Heart left ventricle (tissue), 16 donors: ENCODE measurements around the gene HDX. TPM values are rescaled to one million over a fixed set of nuclear protein-coding genes. Genes with fewer than 3 reads are reported as not detected.

ENCODE experiments used
- ATAC-seq, 4 donors: fragments of 200-7000 bp; cut with Tn5 transposase; one replicate each; pipeline ENCODE4 v1.9.1; 2020 to 2022; ENCODE audit warnings: moderate library complexity in 4 of 4, mild to moderate bottlenecking in 3 of 4, moderate number of reproducible peaks in 1 of 4
- DNase-seq, 5 donors: peaks; one replicate each; pipeline ENCODE4 v3.0.0-alpha.2; 2020
- H3K27ac ChIP-seq, 12 donors: fragments of 200-600 bp; sonication (generic) in 4 of 12; one replicate each; pipeline versions ENCODE4 v1.5.0 to v1.8.0; 2016 to 2022; ENCODE audit warnings: mild to moderate bottlenecking in 2 of 12
- H3K27me3 ChIP-seq, 9 donors: fragments of 200-600 bp; sonication (generic) in 2 of 9; one replicate each; pipeline versions ENCODE4 v1.5.1 to v1.8.0; 2016 to 2022; ENCODE audit warnings: mild to moderate bottlenecking in 3 of 9
- H3K36me3 ChIP-seq, 9 donors: fragments of 200-600 bp; sonication (generic) in 2 of 9; one replicate each; pipeline versions ENCODE4 v1.5.0 to v1.8.0; 2018 to 2022; ENCODE audit warnings: mild to moderate bottlenecking in 2 of 9
- H3K4me1 ChIP-seq, 12 donors: fragments of 200-600 bp; sonication (generic) in 4 of 12; one replicate each; pipeline versions ENCODE4 v1.5.0 to v1.8.0; 2016 to 2022; ENCODE audit warnings: mild to moderate bottlenecking in 3 of 12
- H3K4me3 ChIP-seq, 12 donors: fragments of 200-600 bp; sonication (generic) in 4 of 12; one replicate each; pipeline versions ENCODE4 v1.5.0 to v1.8.0; 2017 to 2022; ENCODE audit warnings: mild to moderate bottlenecking in 9 of 12, moderate library complexity in 4 of 12
- H3K9me3 ChIP-seq, 12 donors: fragments of 200-600 bp; sonication (generic) in 4 of 12; one replicate each; pipeline versions ENCODE4 v1.5.0 to v1.8.0; 2016 to 2022; ENCODE audit warnings: mild to moderate bottlenecking in 1 of 12
- POLR2A ChIP-seq, 2 donors: fragments of 450-650 bp; IDR thresholded peaks; one replicate each; pipeline ENCODE4 v1.6.1; 2017; ENCODE audit warnings: antibody characterized with exemption in 2 of 2, mild to moderate bottlenecking in 2 of 2, moderate library complexity in 2 of 2
- WGBS, 4 donors: extraction: QIAGEN DNeasy Blood & Tissue Kit in 2 of 4; methylation state at CpG; one replicate each; pipeline versions ENCODE4 v1.1.5 to v1.1.7; 2013 to 2018; 5-methylcytosine and 5-hydroxymethylcytosine counted together
- intact Hi-C, 10 donors: fragments of 100-400 bp; cut with DNase I; formaldehyde crosslinking; loops; one replicate each; pipeline versions ENCODE4 v1.11.1 to v1.14.2; 2022
- polyA plus RNA-seq, 2 donors: library from polyadenylated mRNA; stranded (reverse); fragments of 200-250 nt; gene quantifications; one replicate each; pipeline ENCODE4 v1.2.3, GENCODE V29; 2013
- total RNA-seq, 9 donors: library from RNA; depleted of rRNA in 2 of 9; stranded (reverse); fragments of >200 nt in 2 of 9; fragmentation: NEBNext Ultra II Directional in 3 of 9; extraction: Animal tissue kit (Norgen Biotek cat#: 25700) in 3 of 9; gene quantifications; one replicate each; pipeline versions ENCODE4 v1.1.0 to v1.2.4, GENCODE V29; 2016 to 2023
- TF ChIP-seq, protein P1 (sequence below), 12 donors: fragments of 200-600 bp; sonication (generic) in 4 of 12; IDR thresholded peaks; one replicate each; pipeline versions ENCODE4 v1.5.0 to v1.8.0; 2018 to 2022; ENCODE audit warnings: antibody characterized with exemption in 12 of 12, mild to moderate bottlenecking in 5 of 12
- donor health status: ischemic (EF 13 %, LVEDD 7.1; RV severe dilation, severe dysfunction).
- donor health status: healthy with polysubstance abuse.
- donor health status: DM: no; HTN: yes; CAD: no.
- donor health status: DM: no; HTN: no; CAD: no.
- donor health status: ischemic (EF 25% LVEDD 6.9; RV normal size, moderate dysfunction).
- donor health status: ischemic (EF 25% LVEDD 5.7; RV mildly dilated, moderate dysfunction).
- donor health status: healthy.
- donor health status: DM: yes; HTN: yes; CAD: no.
- donor health status: ischemic (EF 35%, LVEDD 5.7; RV mildly dilated, moderate dysfunction).
- donor health status: nonischemic (EF 11% LVEDD 7.7; RV severe dilation, severe dysfunction).
- donor health status: DM: yes; HTN: yes; CAD: no.
- donor health status: PGD.
- donor health status: ischemic (EF 29% LVEDD 5.4; RV normal size, mild dysfunction).
- donor health status: nonischemic (EF 23%, LVEDD 6.1; RV moderate dilation, normal function).

The HDX gene
- total and polyA plus RNA-seq, 11 donors, result 0.34 to 3.4 (median 1.3) TPM

DNA sequence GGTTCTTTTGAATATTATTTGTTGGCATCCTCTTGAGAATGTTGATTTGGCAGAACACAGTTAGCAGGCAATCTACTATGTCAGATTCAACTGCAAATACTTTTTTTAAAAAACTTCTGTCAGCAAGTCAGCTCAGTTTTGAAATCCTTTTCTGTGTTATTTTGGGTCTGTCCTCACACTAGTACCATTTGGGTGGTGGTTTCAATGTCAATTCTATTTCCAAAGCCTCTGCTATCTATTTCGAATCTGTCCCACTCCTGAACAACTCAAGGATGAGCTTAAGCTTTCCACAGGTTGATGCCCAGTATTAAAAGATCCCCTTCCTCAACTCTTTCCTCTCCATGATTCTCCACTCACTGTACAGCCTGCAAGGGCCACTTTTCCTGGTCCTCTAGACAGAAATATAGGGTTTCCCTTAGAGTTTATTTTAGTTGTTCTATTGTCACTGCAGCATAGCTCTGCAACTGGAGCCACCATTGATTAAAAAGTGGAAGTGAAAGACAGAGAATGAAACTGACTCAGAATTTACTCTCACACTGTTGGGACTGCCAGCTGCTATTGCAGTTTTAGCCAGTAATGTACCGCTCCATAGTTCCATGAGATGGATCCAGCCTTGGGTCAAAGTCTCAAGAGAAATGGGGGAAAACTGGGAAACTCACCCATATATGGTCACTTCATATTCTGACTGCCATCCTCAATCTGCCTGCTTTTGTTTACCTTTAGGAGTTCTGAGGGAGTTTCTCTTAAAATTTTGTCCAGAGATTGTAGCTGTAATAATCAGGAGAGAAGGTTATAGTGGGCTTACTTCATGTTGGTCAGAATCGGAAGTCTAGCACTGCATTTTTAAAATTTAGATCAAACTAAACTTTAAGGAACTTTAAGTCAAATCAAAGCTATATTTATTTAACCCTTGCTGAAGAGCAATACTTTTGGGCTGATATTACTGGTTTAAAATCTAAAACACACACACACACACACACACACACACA, 14.6 kb downstream of the HDX start:
- WGBS, 4 donors, result 69 to 92% (median 83%) methylated on average over 3 of the region's 3 CpGs

DNA sequence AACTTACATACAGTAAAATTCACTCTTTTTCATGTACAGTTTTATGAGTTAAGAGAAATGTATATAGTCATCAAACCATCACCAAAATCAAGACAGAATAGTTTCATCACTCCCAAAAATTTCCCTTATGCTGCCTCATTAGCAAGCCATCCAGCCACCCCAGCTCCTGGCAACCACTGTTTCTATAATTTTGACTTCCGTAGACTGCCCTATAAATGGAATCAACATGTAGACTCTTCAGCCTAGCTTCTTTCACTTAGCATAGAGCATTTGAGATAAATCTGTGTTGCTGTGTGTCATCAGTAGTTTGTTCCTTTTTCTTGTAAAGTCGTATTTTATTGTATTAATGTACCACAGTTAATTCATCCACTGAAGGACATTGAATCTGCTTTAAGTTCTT, 23.2 kb downstream of the HDX start:
- intact Hi-C loops, result no loop called here
- H3K27me3 ChIP-seq, result no peaks in the 10 kb centered on the region
- H3K36me3 ChIP-seq, result no peaks in the 10 kb centered on the region
- TF ChIP-seq POLR2A (IDR thresholded peaks at IDR 0.05), result no peak
- TF ChIP-seq, protein P1, sequence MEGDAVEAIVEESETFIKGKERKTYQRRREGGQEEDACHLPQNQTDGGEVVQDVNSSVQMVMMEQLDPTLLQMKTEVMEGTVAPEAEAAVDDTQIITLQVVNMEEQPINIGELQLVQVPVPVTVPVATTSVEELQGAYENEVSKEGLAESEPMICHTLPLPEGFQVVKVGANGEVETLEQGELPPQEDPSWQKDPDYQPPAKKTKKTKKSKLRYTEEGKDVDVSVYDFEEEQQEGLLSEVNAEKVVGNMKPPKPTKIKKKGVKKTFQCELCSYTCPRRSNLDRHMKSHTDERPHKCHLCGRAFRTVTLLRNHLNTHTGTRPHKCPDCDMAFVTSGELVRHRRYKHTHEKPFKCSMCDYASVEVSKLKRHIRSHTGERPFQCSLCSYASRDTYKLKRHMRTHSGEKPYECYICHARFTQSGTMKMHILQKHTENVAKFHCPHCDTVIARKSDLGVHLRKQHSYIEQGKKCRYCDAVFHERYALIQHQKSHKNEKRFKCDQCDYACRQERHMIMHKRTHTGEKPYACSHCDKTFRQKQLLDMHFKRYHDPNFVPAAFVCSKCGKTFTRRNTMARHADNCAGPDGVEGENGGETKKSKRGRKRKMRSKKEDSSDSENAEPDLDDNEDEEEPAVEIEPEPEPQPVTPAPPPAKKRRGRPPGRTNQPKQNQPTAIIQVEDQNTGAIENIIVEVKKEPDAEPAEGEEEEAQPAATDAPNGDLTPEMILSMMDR (IDR thresholded peaks at IDR 0.05), result no peak
- H3K27ac ChIP-seq, result no peak overlapping the region
- no peak for ATAC-seq
- H3K9me3 ChIP-seq, result peaks cover 0 to 23% (median 6%) of the 10 kb centered on the region in 12 donors
- 73 to 95% (median 83%) methylated on average over 2 of the region's 2 CpGs for WGBS, 4 donors
- no peak for DNase-seq
- H3K4me1 ChIP-seq, result no peaks in the 10 kb centered on the region
- no peak overlapping the region for H3K4me3 ChIP-seq

More for the DNA sequence above, 14.6 kb downstream of the HDX start:
- DNase-seq (no peak), ATAC-seq (no peak)
- H3K36me3 ChIP-seq, result no peaks in the 10 kb centered on the region
- no peak overlapping the region for H3K27ac ChIP-seq
- H3K9me3 ChIP-seq, result peaks cover 0 to 17% (median 0%) of the 10 kb centered on the region in 12 donors
- H3K27me3 ChIP-seq, result no peaks in the 10 kb centered on the region
- intact Hi-C loops, result no loop called here
- no peaks in the 10 kb centered on the region for H3K4me1 ChIP-seq
- TF ChIP-seq, protein P1 (IDR thresholded peaks at IDR 0.05), result no peak
- no peak for TF ChIP-seq POLR2A (IDR thresholded peaks at IDR 0.05)
- H3K4me3 ChIP-seq, result no peak overlapping the region

DNA sequence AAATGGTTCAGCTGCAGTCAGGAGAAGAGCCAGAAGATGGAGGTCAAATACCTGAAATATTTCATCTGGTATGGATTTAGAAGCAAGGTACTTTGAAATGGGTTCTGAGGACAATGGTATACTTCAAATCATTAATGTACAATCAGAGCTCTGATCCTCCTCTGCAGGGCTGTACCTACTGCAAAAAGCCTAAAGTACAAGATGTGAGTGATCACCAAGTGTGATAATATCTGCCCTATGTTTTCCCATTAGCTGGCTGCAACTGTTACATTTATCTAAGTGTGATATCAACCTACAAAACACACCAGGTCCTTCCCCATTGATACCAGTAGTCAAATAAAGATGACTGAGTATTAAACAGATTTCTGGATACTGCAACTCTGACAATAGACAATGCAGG, 25.1 kb downstream of the HDX start:
- ATAC-seq (no peak), DNase-seq (no peak)
- no peak for TF ChIP-seq POLR2A (IDR thresholded peaks at IDR 0.05)
- TF ChIP-seq, protein P1 (IDR thresholded peaks at IDR 0.05), result no peak
- intact Hi-C loops, result no loop called here
- H3K36me3 ChIP-seq, result no peaks in the 10 kb centered on the region
- no peaks in the 10 kb centered on the region for H3K27me3 ChIP-seq
- no peak overlapping the region for H3K4me3 ChIP-seq
- H3K4me1 ChIP-seq, result no peaks in the 10 kb centered on the region
- H3K27ac ChIP-seq, result no peak overlapping the region
- peaks cover 0 to 13% (median 3%) of the 10 kb centered on the region in 12 donors for H3K9me3 ChIP-seq

DNA sequence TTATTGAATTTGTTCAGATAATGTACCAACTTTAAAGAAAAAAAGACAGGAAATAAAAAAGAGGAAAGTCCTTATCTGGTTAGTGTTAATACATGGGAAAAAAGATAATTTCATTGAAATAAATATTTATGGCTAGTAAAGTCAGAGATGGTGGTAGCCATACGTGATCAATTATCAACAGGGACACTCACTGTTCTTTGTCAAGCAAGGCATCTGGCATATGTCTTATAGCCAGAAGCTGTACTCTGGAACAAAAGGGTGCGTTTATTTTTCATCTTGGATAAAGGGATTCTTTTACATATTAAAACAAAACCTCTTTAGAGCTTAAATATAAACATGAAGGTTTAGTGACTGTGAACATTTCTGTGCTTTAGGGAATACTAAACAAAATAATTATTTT, 26.7 kb downstream of the HDX start:
- no peak overlapping the region for H3K27ac ChIP-seq
- ATAC-seq (no peak), DNase-seq (no peak)
- H3K9me3 ChIP-seq, result peaks cover 0 to 3% (median 0%) of the 10 kb centered on the region in 12 donors
- H3K36me3 ChIP-seq, result no peaks in the 10 kb centered on the region
- H3K4me1 ChIP-seq, result no peaks in the 10 kb centered on the region
- intact Hi-C loops, result no loop called here
- no peak overlapping the region for H3K4me3 ChIP-seq
- WGBS, 4 donors, result 44 to 65% (median 53%) methylated on average over 2 of the region's 2 CpGs
- TF ChIP-seq, protein P1 (IDR thresholded peaks at IDR 0.05), result no peak
- no peak for TF ChIP-seq POLR2A (IDR thresholded peaks at IDR 0.05)
- H3K27me3 ChIP-seq, result no peaks in the 10 kb centered on the region
